H1 (cell line): ENCODE data around the gene NEK3. TPM values are rescaled to one million over a fixed set of nuclear protein-coding genes. Genes with fewer than 3 reads are reported as not detected.

ENCODE experiments used
- CHD1 ChIP-seq: IDR thresholded peaks from 2 replicates; pipeline ENCODE4 v1.6.1; 2012; ENCODE audit warnings: low read depth, low read length, improper control_type of control experiment
- EGR1 ChIP-seq: IDR thresholded peaks from 2 replicates; pipeline ENCODE4 v1.6.1; 2011; ENCODE audit warnings: low read depth, low read length, borderline replicate concordance
- POLR2AphosphoS5 ChIP-seq: IDR thresholded peaks from 2 replicates; pipeline ENCODE4 v1.6.1; 2011; ENCODE audit warnings: low read depth, low read length
- RFX5 ChIP-seq: IDR thresholded peaks from 2 replicates; pipeline ENCODE4 v1.6.1; 2011; ENCODE audit warnings: low read depth, low read length, improper control_type of control experiment, borderline replicate concordance
- SP2 ChIP-seq: IDR thresholded peaks from 2 replicates; pipeline ENCODE4 v1.6.1; 2012; ENCODE audit warnings: mild to moderate bottlenecking, low read length, inconsistent platforms
- polyA plus RNA-seq, 7 experiments: library from polyadenylated mRNA; depleted of rRNA in 3 of 7; stranded (reverse) in 5 of 7; unstranded in 2 of 7; fragments of >200 nt in 5 of 7; fragments of 200-250 nt in 2 of 7; gene quantifications; 1 replicate in 5 of 7; 2 replicates in 1 of 7; 4 replicates in 1 of 7; pipeline versions ENCODE4 v1.2.1 to v1.2.3, GENCODE V29; 2011 to 2013; ENCODE audit warnings: missing spikeins in 2 of 7, mixed read lengths in 2 of 7
- total RNA-seq: library from RNA; stranded (reverse); fragmentation: NEBNext Ultra II Directional; extraction: Animal tissue kit (Norgen Biotek cat#: 25700); gene quantifications from 2 replicates; pipeline ENCODE4 v1.2.1, GENCODE V29; 2021

NEK3 gene
- total and polyA plus RNA-seq, 2 of the 8 experiments (the other 6 are each of a cell fraction or from before 2014, with no cell fraction given) = 11.4 to 26.0 TPM

- no peak for TF ChIP-seq SP2
- TF ChIP-seq RFX5 = no peak
- TF ChIP-seq CHD1 = no peak
- TF ChIP-seq POLR2AphosphoS5 = no peak
- no peak for TF ChIP-seq EGR1
Observed at GRCh38 chr13:52118595-52118994, 40.8 kb downstream of the NEK3 start (continued).
